MM.1S (cell line): ENCODE measurements around the gene KDM6A.

Experiments
- CTCF ChIP-seq: fragments of 300-600 bp; sonication (generic); IDR thresholded peaks from 2 replicates; pipeline ENCODE4 v1.5.1; 2016; ENCODE audit warnings: antibody characterized with exemption, low read length, mixed read lengths
- EZH2 ChIP-seq: fragments of 300-600 bp; sonication (generic); optimal IDR thresholded peaks from 2 replicates; pipeline ENCODE3; 2017; ENCODE audit warnings: low read depth, mild to moderate bottlenecking, antibody characterized with exemption, low read length, mixed read lengths
- EZH2phosphoT487 ChIP-seq: fragments of 300-600 bp; sonication (generic); IDR thresholded peaks from 2 replicates; pipeline ENCODE4 v1.6.1; 2018; ENCODE audit warnings: antibody characterized with exemption, low read length

- TF ChIP-seq EZH2 (no peak), CTCF (peak; percentile 19; the same call in 1 of the 2 replicates), EZH2phosphoT487 (no peak)
Measured at GRCh38 chrX:44945736-44946135, 72.7 kb downstream of the KDM6A start.
